ENCODE results near the gene ARIH1.
"Not testable (repeated sequence)": the region's sequence is repeated elsewhere in the genome, so short reads cannot be mapped to it uniquely, and the experiment has no call there.

The ARIH1 gene

GRCh38 chr15:72599855-72600464 is 125.8 kb downstream of the ARIH1 start:
- DNase-seq (ENCODE audit: low read depth, low spot score): peak; percentile 32

- DNase-seq (ENCODE audit: low read depth, low spot score): no peak
These were observed 130.7 kb downstream of the ARIH1 start for GRCh38 chr15:72604794-72605193.

GRCh38 chr15:72608084-72608483 is 134.0 kb downstream of the ARIH1 start:
- DNase-seq (ENCODE audit: low read depth, low spot score): not testable (repeated sequence)

GRCh38 chr15:72609862-72610261 is 135.7 kb downstream of the ARIH1 start:
- no peak for DNase-seq (ENCODE audit: low read depth, low spot score)

GRCh38 chr15:72612324-72612723 is 138.2 kb downstream of the ARIH1 start:
- not testable (repeated sequence) for DNase-seq (ENCODE audit: low read depth, low spot score)

GRCh38 chr15:72614810-72615532 is 140.8 kb downstream of the ARIH1 start:
- no peak for DNase-seq (ENCODE audit: low read depth, low spot score)

- DNase-seq (ENCODE audit: low read depth, low spot score): not testable (repeated sequence)
These were observed 141.6 kb downstream of the ARIH1 start for GRCh38 chr15:72615533-72616233.

- DNase-seq (ENCODE audit: low read depth, low spot score): no peak
These were observed 142.5 kb downstream of the ARIH1 start for GRCh38 chr15:72616491-72617210.

GRCh38 chr15:72623854-72624253 is 149.7 kb downstream of the ARIH1 start:
- DNase-seq (ENCODE audit: low read depth, low spot score): not testable (repeated sequence)

- peak; percentile 49 for DNase-seq (ENCODE audit: low read depth, low spot score)
These were observed 152.0 kb downstream of the ARIH1 start for GRCh38 chr15:72626153-72626552.

- DNase-seq (ENCODE audit: low read depth, low spot score): not testable (repeated sequence)
These were observed 154.3 kb downstream of the ARIH1 start for GRCh38 chr15:72628249-72629067.

GRCh38 chr15:72629068-72629570 is 155.0 kb downstream of the ARIH1 start:
- not testable (repeated sequence) for DNase-seq (ENCODE audit: low read depth, low spot score)

- peak; percentile 31 for DNase-seq (ENCODE audit: low read depth, low spot score)
These were observed 162.6 kb downstream of the ARIH1 start for GRCh38 chr15:72636519-72637282.

GRCh38 chr15:72639759-72640483 is 165.8 kb downstream of the ARIH1 start:
- DNase-seq (ENCODE audit: low read depth, low spot score): not testable (repeated sequence)

- not testable (repeated sequence) for DNase-seq (ENCODE audit: low read depth, low spot score)
These were observed 168.1 kb downstream of the ARIH1 start for GRCh38 chr15:72642271-72642670.

- not testable (repeated sequence) for DNase-seq (ENCODE audit: low read depth, low spot score)
These were observed 174.6 kb downstream of the ARIH1 start for GRCh38 chr15:72648631-72649253.

Data from smooth muscle cell of the brain vasculature (primary cell).